Posterior vena cava (tissue), 2 donors: ENCODE measurements around the gene MAP7. TPM values are rescaled to one million over a fixed set of nuclear protein-coding genes. Genes with fewer than 3 reads are reported as not detected.

Experiments
- DNase-seq: peaks from one replicate; pipeline ENCODE4 v3.0.0-alpha.2; 2020; ENCODE audit warnings: low spot score
- intact Hi-C, 2 donors: fragments of 100-400 bp; cut with DNase I; formaldehyde crosslinking; loops; one replicate each; pipeline versions ENCODE4 v1.14.1 to v1.14.2; 2022 to 2023
- total RNA-seq, 2 donors: library from RNA; stranded (reverse); fragmentation: NEBNext Ultra II Directional; extraction: Animal tissue kit (Norgen Biotek cat#: 25700); gene quantifications; one replicate each; pipeline ENCODE4 v1.2.1, GENCODE V29; 2021
- donor health status: DM: yes; HTN: yes; CAD: no.
- donor health status: DM: yes; HTN: yes; CAD: no.

The MAP7 gene
- total RNA-seq, 2 donors from 2014 or later = 2.7 to 3.1 TPM

GRCh38 chr6:136535880-136536650 is 14.2 kb downstream of the MAP7 start:
- intact Hi-C loops = no loop called here
- DNase-seq = no peak

- intact Hi-C loops = no loop called here
- DNase-seq = no peak
These were observed 15.0 kb downstream of the MAP7 start for GRCh38 chr6:136535017-136535765.

- no peak for DNase-seq
- intact Hi-C loops = no loop called here
These were observed 16.0 kb downstream of the MAP7 start for GRCh38 chr6:136534268-136534667.

GRCh38 chr6:136533487-136533886 is 16.7 kb downstream of the MAP7 start:
- no peak for DNase-seq
- intact Hi-C loops = no loop called here

GRCh38 chr6:136532030-136532429 is 18.2 kb downstream of the MAP7 start:
- no peak for DNase-seq
- intact Hi-C loops = no loop called here

GRCh38 chr6:136529710-136530109 is 20.5 kb downstream of the MAP7 start:
- DNase-seq = no peak
- intact Hi-C loops = no loop called here

DNA sequence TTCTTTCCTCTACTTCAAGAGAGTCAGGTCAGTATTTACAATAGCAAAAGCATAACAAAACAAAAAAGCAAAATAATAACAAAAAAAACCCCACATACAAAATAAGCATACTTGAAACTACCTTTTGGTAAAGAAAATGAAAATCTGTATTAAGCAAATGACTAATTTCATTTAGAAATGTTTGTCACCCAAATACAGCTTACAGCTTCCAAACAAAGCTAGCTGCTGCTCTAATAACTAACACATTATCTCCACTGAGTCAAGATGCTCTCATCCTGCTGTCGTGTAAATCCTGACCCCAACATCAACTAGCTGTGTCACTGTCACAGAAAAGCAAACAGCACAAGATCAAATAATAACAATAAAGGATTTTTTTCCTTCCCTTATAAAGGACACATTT is 21.7 kb downstream of the MAP7 start:
- intact Hi-C loops = no loop called here
- no peak for DNase-seq

DNA sequence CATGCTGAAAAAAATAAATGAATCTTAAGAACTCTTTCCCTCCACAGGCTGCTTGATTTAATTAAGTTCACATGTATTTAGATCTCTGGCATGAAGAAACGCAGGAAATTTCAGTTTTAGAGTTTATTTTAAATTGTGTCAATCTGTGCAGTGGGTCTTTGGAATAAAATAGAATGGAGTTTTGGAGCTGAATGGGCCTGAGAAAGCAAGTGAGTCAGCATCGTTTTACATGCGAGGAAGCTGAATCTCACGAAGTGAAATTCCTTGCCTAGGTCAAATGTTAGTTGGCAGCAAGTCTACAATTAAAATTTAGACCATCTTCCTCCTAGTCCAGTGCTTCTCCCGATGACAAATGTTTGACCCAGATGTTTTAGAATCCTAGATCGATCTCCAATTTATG is 22.4 kb downstream of the MAP7 start:
- DNase-seq = no peak
- intact Hi-C loops = no loop called here

- intact Hi-C loops = no loop called here
- DNase-seq = no peak
These were observed 23.3 kb downstream of the MAP7 start for GRCh38 chr6:136526937-136527336.

DNA sequence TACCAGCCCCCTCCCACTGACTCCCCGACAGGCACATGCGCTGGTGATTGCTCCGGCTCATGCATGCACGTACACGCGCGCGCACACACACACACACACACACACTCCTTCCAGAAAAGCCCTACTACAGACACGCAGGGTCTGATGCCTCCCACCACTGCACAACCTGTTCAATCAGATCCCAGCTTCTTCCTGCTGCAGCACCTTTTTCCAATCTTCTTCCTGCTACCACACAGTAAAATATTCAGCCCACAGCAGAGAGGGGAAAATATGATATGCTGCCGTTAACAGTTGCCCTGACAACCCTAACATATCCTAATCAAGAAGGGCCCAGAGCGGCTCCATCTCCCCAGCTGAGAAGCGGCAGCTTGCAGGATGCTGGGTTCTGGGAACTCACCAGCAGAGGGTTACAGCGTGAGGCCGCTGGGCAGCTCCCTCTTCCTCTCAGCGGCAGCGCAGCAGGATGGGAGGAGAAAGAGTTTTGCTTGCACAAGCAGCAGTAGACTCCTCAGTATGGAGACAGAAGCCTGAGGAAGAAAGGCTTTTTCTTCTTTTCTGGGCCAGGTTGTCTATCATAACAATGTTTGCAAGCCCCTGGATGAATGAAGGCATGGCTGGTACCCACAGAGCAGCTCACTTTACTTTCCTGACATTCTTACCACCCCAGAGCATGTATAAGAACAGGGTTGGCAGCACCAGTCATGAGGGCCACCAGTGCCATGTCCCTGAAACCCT is 23.9 kb downstream of the MAP7 start:
- intact Hi-C loops = no loop called here
- DNase-seq = peak; percentile 86

GRCh38 chr6:136525586-136526195 is 24.5 kb downstream of the MAP7 start:
- intact Hi-C loops = no loop called here

GRCh38 chr6:136524936-136525413 is 25.2 kb downstream of the MAP7 start:
- no peak for DNase-seq
- intact Hi-C loops = no loop called here

More at GRCh38 chr6:136525586-136526195, 24.5 kb downstream of the MAP7 start:
- no peak for DNase-seq

- intact Hi-C loops = no loop called here
- no peak for DNase-seq
These were observed 25.8 kb downstream of the MAP7 start for GRCh38 chr6:136524339-136524935.

DNA sequence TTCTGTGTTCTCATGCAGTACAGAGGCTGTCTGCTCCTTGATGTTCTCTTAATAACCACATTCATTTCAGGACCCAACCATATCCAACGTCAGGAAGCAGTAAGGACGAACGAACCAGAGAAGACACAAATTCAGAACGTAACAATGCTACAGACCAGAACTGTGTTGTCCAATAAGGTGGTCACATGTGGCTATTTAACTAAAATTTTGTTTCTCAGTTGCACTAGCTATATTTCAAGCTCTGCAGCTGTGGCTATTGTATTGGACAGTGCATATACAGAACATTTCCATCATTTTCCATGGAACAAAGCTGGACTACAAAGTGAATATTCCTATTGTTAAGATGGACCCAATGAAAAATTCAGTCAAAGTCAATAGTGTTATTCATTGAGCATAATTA is 27.0 kb downstream of the MAP7 start:
- no peak for DNase-seq
- intact Hi-C loops = no loop called here

DNA sequence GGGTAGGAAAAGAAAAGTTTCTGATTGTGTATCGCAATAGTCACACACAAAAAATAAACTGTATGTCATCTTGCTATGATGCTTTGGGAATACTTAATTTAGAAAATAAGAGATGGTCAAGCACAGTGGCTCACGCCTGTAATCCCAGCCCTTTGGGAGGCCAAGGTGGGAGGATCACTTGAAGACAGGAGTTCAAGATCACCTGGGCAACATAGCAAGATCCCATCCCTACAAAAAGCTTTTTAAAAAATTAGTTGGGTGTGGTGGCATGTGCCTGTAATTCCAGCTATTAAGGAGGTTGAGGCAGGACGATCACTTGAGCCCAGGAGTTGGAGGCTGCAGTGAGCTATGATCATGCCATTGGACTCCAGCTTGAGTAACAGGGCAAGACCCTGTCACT is 27.6 kb downstream of the MAP7 start:
- intact Hi-C loops = no loop called here
- no peak for DNase-seq

DNA sequence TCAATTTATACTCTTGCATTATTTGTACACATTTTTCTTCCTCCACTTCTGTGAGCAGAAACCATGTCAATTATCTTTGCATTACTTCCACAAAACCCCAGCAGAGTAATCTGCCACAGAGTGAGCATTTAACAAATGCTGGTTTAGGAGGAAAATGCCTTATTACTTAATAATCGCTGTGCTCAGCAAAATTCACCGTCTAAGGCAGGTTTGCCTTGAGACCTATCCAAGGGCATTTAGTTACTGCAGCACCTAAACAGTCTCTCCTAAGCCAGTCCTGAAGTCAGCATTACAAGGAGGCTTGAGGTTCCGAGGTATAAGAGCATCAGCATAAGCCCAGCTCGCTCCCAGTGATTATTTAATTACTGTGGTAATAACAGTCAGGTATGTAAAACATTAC is 28.3 kb downstream of the MAP7 start:
- intact Hi-C loops = no loop called here
- DNase-seq = no peak

DNA sequence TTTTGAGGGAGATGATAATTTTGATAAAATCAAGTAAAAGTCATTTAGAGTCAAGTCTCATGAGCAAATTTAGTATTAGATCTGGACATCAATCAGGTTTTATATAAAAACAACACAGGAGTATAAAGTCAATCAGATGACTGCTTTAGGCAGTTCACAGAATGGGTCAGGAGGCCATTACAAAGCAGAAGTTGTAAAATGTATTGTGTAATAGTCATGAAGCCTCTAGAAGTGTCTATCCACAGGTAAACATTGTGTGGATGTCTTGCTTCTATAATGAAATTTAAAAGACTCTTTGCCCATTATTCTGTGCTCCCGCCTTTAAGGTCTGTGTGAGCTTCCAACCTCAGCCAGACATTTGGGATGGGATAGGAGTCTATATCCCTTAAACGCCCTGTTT is 28.8 kb downstream of the MAP7 start:
- intact Hi-C loops = no loop called here
- no peak for DNase-seq

GRCh38 chr6:136520517-136520916 is 29.7 kb downstream of the MAP7 start:
- intact Hi-C loops = no loop called here
- no peak for DNase-seq

DNA sequence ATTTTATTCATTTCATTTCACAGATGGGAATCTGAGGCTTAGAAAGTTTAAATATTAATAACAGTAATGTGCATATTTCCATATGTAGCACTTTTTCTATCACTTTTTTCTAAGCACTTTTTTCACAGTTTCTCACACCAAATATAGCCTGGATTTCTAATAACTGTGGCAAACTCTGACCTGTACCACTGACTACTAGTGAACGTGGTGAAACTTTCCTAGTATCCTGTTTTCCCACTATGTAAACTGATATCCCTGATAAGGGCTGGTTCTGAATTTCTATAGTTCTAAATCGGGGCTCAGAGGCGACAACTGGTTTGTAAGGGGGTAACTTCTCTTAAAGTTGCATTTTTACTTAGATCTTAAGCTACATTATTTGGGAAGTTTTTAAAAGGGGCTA is 32.6 kb downstream of the MAP7 start:
- no peak for DNase-seq
- intact Hi-C loops = no loop called here
